Measurements from ENCODE around the gene DNALI1.
"Not testable (repeated sequence)": the region's sequence is repeated elsewhere in the genome, so short reads cannot be mapped to it uniquely, and the experiment has no call there.

DNALI1 gene

GRCh38 chr1:37514350-37515184 lies 42.2 kb upstream of the DNALI1 start, which contains the start of gene MEAF6:
Gene MEAF6 (minus strand): TSS chr1:37514766. CDS start chr1:37514746, 20 bp downstream.
- peak within 1 kb of the TSS; percentile 61 to 84 for H3K4me3 ChIP-seq (ENCODE audit: low read depth in 1 of 2, low read length in 2 of 2)

GRCh38 chr1:37515185-37516034 lies 41.3 kb upstream of the DNALI1 start:
- Histone ChIP-seq H3K4me2 (ENCODE audit: insufficient read depth, low read length) (peak overlapping the region; percentile 95), H3K9ac (ENCODE audit: low read depth, low read length) (peak overlapping the region; percentile 71), H3K27ac (ENCODE audit: low read length) (peak overlapping the region; percentile 88), H3K36me3 (ENCODE audit: insufficient read depth, low read length) (peaks cover 27% of the 10 kb centered on the region), H3K79me2 (ENCODE audit: insufficient read depth, low read length) (peaks cover 37% of the 10 kb centered on the region), H3K9me3 (ENCODE audit: insufficient read depth, low read length, severe bottlenecking) (no peaks in the 10 kb centered on the region), H3K4me1 (ENCODE audit: insufficient read depth, low read length) (peaks cover 39% of the 10 kb centered on the region), H3K4me3 (ENCODE audit: low read depth in 1 of 2, low read length in 2 of 2) (peak overlapping the region; percentile 61 to 84; a peak in 3 of 4 replicates), H2AFZ (ENCODE audit: low read depth, low read length) (peak overlapping the region; percentile 83), H3K27me3 (ENCODE audit: insufficient read depth, low read length, poor library complexity) (no peaks in the 10 kb centered on the region), H4K20me1 (ENCODE audit: insufficient read depth, low read length) (peaks cover 12% of the 10 kb centered on the region)
- no peak for DNase-seq
- no peak for TF ChIP-seq EZH2 (IDR thresholded peaks at IDR 0.05; ENCODE audit: borderline replicate concordance, low read depth, low read length, severe bottlenecking)
- no peak for TF ChIP-seq CTCF (IDR thresholded peaks at IDR 0.05; ENCODE audit: borderline replicate concordance, extremely low read depth, low read length, poor library complexity, severe bottlenecking)
- no peak for ATAC-seq (ENCODE audit: insufficient read depth, low read depth)

More at GRCh38 chr1:37514350-37515184, 42.2 kb upstream of the DNALI1 start, which contains the start of gene MEAF6:
- no peaks in the 10 kb centered on the region for H3K27me3 ChIP-seq (ENCODE audit: insufficient read depth, low read length, poor library complexity)
- peaks cover 12% of the 10 kb centered on the region for H4K20me1 ChIP-seq (ENCODE audit: insufficient read depth, low read length)
- peak within 1 kb of the TSS; percentile 95 for H3K4me2 ChIP-seq (ENCODE audit: insufficient read depth, low read length)
- no peaks in the 10 kb centered on the region for H3K9me3 ChIP-seq (ENCODE audit: insufficient read depth, low read length, severe bottlenecking)
- no peak for TF ChIP-seq EZH2 (IDR thresholded peaks at IDR 0.05; ENCODE audit: borderline replicate concordance, low read depth, low read length, severe bottlenecking)
- TF ChIP-seq CTCF (IDR thresholded peaks at IDR 0.05; ENCODE audit: borderline replicate concordance, extremely low read depth, low read length, poor library complexity, severe bottlenecking) = peak; percentile 76
- peak within 1 kb of the TSS; percentile 89 for H2AFZ ChIP-seq (ENCODE audit: low read depth, low read length)
- peaks cover 39% of the 10 kb centered on the region for H3K4me1 ChIP-seq (ENCODE audit: insufficient read depth, low read length)
- DNase-seq (peak; percentile 84), ATAC-seq (ENCODE audit: insufficient read depth, low read depth) (peak; percentile 94)
- peaks cover 34% of the 10 kb centered on the region for H3K36me3 ChIP-seq (ENCODE audit: insufficient read depth, low read length)
- peaks cover 41% of the 10 kb centered on the region for H3K79me2 ChIP-seq (ENCODE audit: insufficient read depth, low read length)
- H3K27ac ChIP-seq (ENCODE audit: low read length) = peak within 1 kb of the TSS; percentile 88
- H3K9ac ChIP-seq (ENCODE audit: low read depth, low read length) = peak within 1 kb of the TSS; percentile 71

DNA sequence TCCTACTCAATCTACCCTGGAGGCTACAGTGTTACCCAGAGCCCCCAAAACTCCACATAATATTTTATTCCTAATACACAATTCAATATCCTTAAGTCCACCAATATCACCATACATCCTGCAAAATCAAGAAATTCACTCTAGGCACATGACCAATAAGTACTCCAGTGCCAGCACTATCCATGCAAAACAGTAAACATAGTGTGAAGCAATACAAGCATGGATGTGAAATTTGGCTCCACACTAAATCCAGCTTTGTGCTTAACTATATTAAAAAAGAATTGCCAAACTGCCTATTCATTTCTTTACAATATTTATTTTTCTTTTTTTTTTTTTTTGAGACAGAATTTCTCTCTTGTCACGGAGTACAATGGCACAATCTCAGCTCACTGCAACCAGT lies 39.2 kb upstream of the DNALI1 start:
- Histone ChIP-seq H3K27me3 (ENCODE audit: insufficient read depth, low read length, poor library complexity) (no peaks in the 10 kb centered on the region), H3K27ac (ENCODE audit: low read length) (no peak overlapping the region), H3K4me3 (ENCODE audit: low read depth in 1 of 2, low read length in 2 of 2) (no peak overlapping the region), H4K20me1 (ENCODE audit: insufficient read depth, low read length) (peaks cover 10% of the 10 kb centered on the region), H3K4me2 (ENCODE audit: insufficient read depth, low read length) (no peak overlapping the region), H3K36me3 (ENCODE audit: insufficient read depth, low read length) (peaks cover 8% of the 10 kb centered on the region), H3K9me3 (ENCODE audit: insufficient read depth, low read length, severe bottlenecking) (no peaks in the 10 kb centered on the region), H3K9ac (ENCODE audit: low read depth, low read length) (no peak overlapping the region), H2AFZ (ENCODE audit: low read depth, low read length) (no peak overlapping the region), H3K4me1 (ENCODE audit: insufficient read depth, low read length) (peaks cover 24% of the 10 kb centered on the region), H3K79me2 (ENCODE audit: insufficient read depth, low read length) (peaks cover 20% of the 10 kb centered on the region)
- ATAC-seq (ENCODE audit: insufficient read depth, low read depth) = no peak
- no peak for DNase-seq
- TF ChIP-seq EZH2 (IDR thresholded peaks at IDR 0.05; ENCODE audit: borderline replicate concordance, low read depth, low read length, severe bottlenecking) (no peak), CTCF (IDR thresholded peaks at IDR 0.05; ENCODE audit: borderline replicate concordance, extremely low read depth, low read length, poor library complexity, severe bottlenecking) (no peak)

DNA sequence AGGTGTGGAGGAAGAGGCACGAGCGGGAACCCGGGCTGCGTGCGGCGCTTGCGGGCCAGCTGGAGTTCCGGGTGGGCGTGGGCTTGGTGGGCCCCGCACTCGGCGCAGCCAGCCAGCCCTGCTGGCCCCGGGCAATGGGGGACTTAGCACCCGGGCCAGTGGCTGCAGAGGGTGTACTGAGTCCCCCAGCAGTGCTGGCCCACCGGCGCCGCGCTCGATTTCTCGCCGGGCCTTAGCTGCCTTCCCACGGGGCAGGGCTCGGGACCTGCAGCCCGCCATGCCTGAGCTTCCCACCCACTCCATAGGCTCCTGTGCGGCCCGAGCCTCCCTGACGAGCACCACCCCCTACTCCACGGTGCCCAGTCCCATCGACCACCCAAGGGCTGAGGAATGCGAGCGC lies 38.5 kb upstream of the DNALI1 start:
- not testable (repeated sequence) for H3K9me3 ChIP-seq (ENCODE audit: insufficient read depth, low read length, severe bottlenecking); H3K4me3 ChIP-seq (ENCODE audit: low read depth in 1 of 2, low read length in 2 of 2); H3K36me3 ChIP-seq (ENCODE audit: insufficient read depth, low read length); H3K27ac ChIP-seq (ENCODE audit: low read length); DNase-seq; ATAC-seq (ENCODE audit: insufficient read depth, low read depth); H4K20me1 ChIP-seq (ENCODE audit: insufficient read depth, low read length); H3K9ac ChIP-seq (ENCODE audit: low read depth, low read length); H3K4me2 ChIP-seq (ENCODE audit: insufficient read depth, low read length); H2AFZ ChIP-seq (ENCODE audit: low read depth, low read length); H3K27me3 ChIP-seq (ENCODE audit: insufficient read depth, low read length, poor library complexity)
- H3K79me2 ChIP-seq (ENCODE audit: insufficient read depth, low read length) = peaks cover 13% of the 10 kb centered on the region
- H3K4me1 ChIP-seq (ENCODE audit: insufficient read depth, low read length) = peaks cover 17% of the 10 kb centered on the region

DNA sequence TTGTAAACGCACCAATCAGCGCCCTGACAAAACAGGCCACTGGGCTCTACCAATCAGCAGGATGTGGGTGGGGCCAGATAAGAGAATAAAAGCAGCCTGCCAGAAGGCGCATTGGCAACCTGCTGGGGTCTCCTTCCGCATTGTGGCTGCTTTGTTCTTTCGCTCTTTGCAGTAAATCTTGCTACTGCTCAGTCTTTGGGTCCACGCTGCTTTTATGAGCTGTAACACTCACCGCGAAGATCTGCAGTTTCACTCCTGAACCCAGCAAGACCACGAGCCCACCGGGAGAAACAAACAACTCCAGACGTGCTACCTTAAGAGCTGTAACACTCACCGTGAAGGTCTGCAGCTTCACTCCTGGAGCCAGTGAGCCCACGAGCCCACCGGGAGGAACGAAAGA lies 37.8 kb upstream of the DNALI1 start:
- H3K4me1 ChIP-seq (ENCODE audit: insufficient read depth, low read length) = peaks cover 10% of the 10 kb centered on the region
- not testable (repeated sequence) for H3K36me3 ChIP-seq (ENCODE audit: insufficient read depth, low read length); H3K4me3 ChIP-seq (ENCODE audit: low read depth in 1 of 2, low read length in 2 of 2); H3K9me3 ChIP-seq (ENCODE audit: insufficient read depth, low read length, severe bottlenecking); ATAC-seq (ENCODE audit: insufficient read depth, low read depth); H4K20me1 ChIP-seq (ENCODE audit: insufficient read depth, low read length); H3K27ac ChIP-seq (ENCODE audit: low read length); H3K9ac ChIP-seq (ENCODE audit: low read depth, low read length); H3K27me3 ChIP-seq (ENCODE audit: insufficient read depth, low read length, poor library complexity); H3K4me2 ChIP-seq (ENCODE audit: insufficient read depth, low read length); H3K79me2 ChIP-seq (ENCODE audit: insufficient read depth, low read length); H2AFZ ChIP-seq (ENCODE audit: low read depth, low read length)
- DNase-seq = peak; percentile 66
